A549 (cell line): Measurements from ENCODE around the gene LEMD1.

Source experiments
- POLR2A ChIP-seq: IDR thresholded peaks from 2 replicates; pipeline ENCODE4 v1.6.1; 2012; ENCODE audit warnings: mild to moderate bottlenecking, low read length
- ZFP36 ChIP-seq: fragments of 450-650 bp; IDR thresholded peaks from 2 replicates; pipeline ENCODE4 v1.6.1; 2014; ENCODE audit warnings: borderline replicate concordance; ENCODE audit not compliant: partially characterized antibody
- TF ChIP-seq, protein P1 (sequence below): fragments of >200 bp; sonication (Bioruptor Twin); formaldehyde crosslinking; IDR thresholded peaks from 3 replicates; pipeline ENCODE4 v1.5.1; 2016

DNA sequence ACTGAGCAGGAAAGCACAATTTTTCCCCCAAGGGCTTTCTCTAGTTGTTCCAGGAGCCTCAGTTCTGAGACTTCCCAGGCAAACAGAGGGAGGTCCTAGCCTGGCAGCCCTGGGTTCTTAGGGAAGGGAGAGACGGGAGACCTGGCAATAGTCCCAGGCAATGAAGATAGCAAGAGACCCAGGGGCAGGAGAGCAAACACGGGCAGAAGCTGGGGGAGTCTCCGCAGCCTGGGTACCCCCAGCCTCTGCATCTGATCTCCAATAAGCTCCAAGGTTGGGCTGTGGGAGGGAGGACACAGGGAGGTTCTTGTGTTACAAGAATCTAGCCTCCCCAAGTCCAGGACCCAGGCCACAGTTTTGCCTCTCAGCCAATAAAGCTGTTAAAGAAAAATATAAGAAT lies 31.6 kb upstream of the LEMD1 start:
- TF ChIP-seq ZFP36, result no peak
- TF ChIP-seq, protein P1, sequence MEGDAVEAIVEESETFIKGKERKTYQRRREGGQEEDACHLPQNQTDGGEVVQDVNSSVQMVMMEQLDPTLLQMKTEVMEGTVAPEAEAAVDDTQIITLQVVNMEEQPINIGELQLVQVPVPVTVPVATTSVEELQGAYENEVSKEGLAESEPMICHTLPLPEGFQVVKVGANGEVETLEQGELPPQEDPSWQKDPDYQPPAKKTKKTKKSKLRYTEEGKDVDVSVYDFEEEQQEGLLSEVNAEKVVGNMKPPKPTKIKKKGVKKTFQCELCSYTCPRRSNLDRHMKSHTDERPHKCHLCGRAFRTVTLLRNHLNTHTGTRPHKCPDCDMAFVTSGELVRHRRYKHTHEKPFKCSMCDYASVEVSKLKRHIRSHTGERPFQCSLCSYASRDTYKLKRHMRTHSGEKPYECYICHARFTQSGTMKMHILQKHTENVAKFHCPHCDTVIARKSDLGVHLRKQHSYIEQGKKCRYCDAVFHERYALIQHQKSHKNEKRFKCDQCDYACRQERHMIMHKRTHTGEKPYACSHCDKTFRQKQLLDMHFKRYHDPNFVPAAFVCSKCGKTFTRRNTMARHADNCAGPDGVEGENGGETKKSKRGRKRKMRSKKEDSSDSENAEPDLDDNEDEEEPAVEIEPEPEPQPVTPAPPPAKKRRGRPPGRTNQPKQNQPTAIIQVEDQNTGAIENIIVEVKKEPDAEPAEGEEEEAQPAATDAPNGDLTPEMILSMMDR, result no peak
- no peak for TF ChIP-seq POLR2A
